ENCODE data around the gene ERMP1.

Gene ERMP1

GRCh38 chr9:5853617-5854016, 20.7 kb upstream of the ERMP1 start:
- no peak for DNase-seq (ENCODE audit: low read depth in 2 of 2)

GRCh38 chr9:5852987-5853386, 20.1 kb upstream of the ERMP1 start:
- DNase-seq (ENCODE audit: low read depth in 2 of 2): no peak

GRCh38 chr9:5851445-5851844, 18.5 kb upstream of the ERMP1 start:
- DNase-seq (ENCODE audit: low read depth in 2 of 2): peak; percentile 15 to 39

- no peak for DNase-seq (ENCODE audit: low read depth in 2 of 2)
Measured at GRCh38 chr9:5850724-5851122, 17.8 kb upstream of the ERMP1 start.

- no peak for DNase-seq (ENCODE audit: low read depth in 2 of 2)
Measured at GRCh38 chr9:5848372-5848882, 15.5 kb upstream of the ERMP1 start.

- no peak for DNase-seq (ENCODE audit: low read depth in 2 of 2)
Measured at GRCh38 chr9:5846501-5846921, 13.6 kb upstream of the ERMP1 start.

- no peak for DNase-seq (ENCODE audit: low read depth in 2 of 2)
Measured at GRCh38 chr9:5846096-5846495, 13.2 kb upstream of the ERMP1 start.

- DNase-seq (ENCODE audit: low read depth in 2 of 2): no peak
Measured at GRCh38 chr9:5845157-5845531, 12.2 kb upstream of the ERMP1 start.

- no peak for DNase-seq (ENCODE audit: low read depth in 2 of 2)
Measured at GRCh38 chr9:5843794-5844471, 11.0 kb upstream of the ERMP1 start.

GRCh38 chr9:5842929-5843793, 10.2 kb upstream of the ERMP1 start:
- no peak for DNase-seq (ENCODE audit: low read depth in 2 of 2)

- peak; percentile 33 for DNase-seq (ENCODE audit: low read depth in 2 of 2)
Measured at GRCh38 chr9:5841771-5842573, 9.1 kb upstream of the ERMP1 start.

- DNase-seq (ENCODE audit: low read depth in 2 of 2): no peak
Measured at GRCh38 chr9:5840788-5841187, 7.9 kb upstream of the ERMP1 start.

- DNase-seq (ENCODE audit: low read depth in 2 of 2): no peak
Measured at GRCh38 chr9:5839572-5839902, 6.6 kb upstream of the ERMP1 start.

- DNase-seq (ENCODE audit: low read depth in 2 of 2): no peak
Measured at GRCh38 chr9:5838884-5839571, 6.1 kb upstream of the ERMP1 start.

- DNase-seq (ENCODE audit: low read depth in 2 of 2): no peak
Measured at GRCh38 chr9:5835808-5836207, 2.9 kb upstream of the ERMP1 start.

- DNase-seq (ENCODE audit: low read depth in 2 of 2): no peak
Measured at GRCh38 chr9:5834214-5834613, 1.3 kb upstream of the ERMP1 start.

- DNase-seq (ENCODE audit: low read depth in 2 of 2): no peak
Measured at GRCh38 chr9:5832071-5832537, 813 bp downstream of the ERMP1 start.

GRCh38 chr9:5825895-5826622, 6.9 kb downstream of the ERMP1 start:
- no peak for DNase-seq (ENCODE audit: low read depth in 2 of 2)

GRCh38 chr9:5825223-5825622, 7.7 kb downstream of the ERMP1 start:
- no peak for DNase-seq (ENCODE audit: low read depth in 2 of 2)

- no peak for DNase-seq (ENCODE audit: low read depth in 2 of 2)
Measured at GRCh38 chr9:5820425-5820824, 12.5 kb downstream of the ERMP1 start.

- DNase-seq (ENCODE audit: low read depth in 2 of 2): no peak
Measured at GRCh38 chr9:5819174-5819573, 13.7 kb downstream of the ERMP1 start.

Measured in stimulated activated CD8-positive, alpha-beta memory T cell treated with anti-CD3 and anti-CD28 coated beads, Interleukin-7, amount 100 ng/mL, for 4 hours (primary cell).